Sigmoid colon (tissue), 4 donors: ENCODE results near the gene MAPKAP1.

ENCODE experiments used
- CTCF ChIP-seq, 4 experiments: fragments of 450-650 bp in 3 of 4; fragments of 200-600 bp in 1 of 4; IDR thresholded peaks; one replicate each; pipeline ENCODE4 v1.5.1; 2016 to 2019; ENCODE audit warnings: antibody characterized with exemption in 4 of 4, mild to moderate bottlenecking in 3 of 4, moderate library complexity in 2 of 4
- POLR2AphosphoS5 ChIP-seq, 4 donors: sonication (generic); formaldehyde crosslinking; IDR thresholded peaks; one replicate each; pipeline ENCODE4 v1.6.1; 2017; ENCODE audit warnings: antibody characterized with exemption in 4 of 4

GRCh38 chr9:125626187-125626586, 80.8 kb downstream of the MAPKAP1 start:
- no peak for TF ChIP-seq CTCF (IDR thresholded peaks at IDR 0.05)
- TF ChIP-seq POLR2AphosphoS5 (IDR thresholded peaks at IDR 0.05): no peak
